Esophagus squamous epithelium (tissue), 5 donors: ENCODE data around the gene SLC25A3. TPM values are rescaled to one million over a fixed set of nuclear protein-coding genes. Genes with fewer than 3 reads are reported as not detected.

Source experiments
- DNase-seq: peaks from one replicate; lab custom pipeline; 2025; lab: John Stamatoyannopoulos, UW
- H3K27ac ChIP-seq, 4 donors: fragments of 200-600 bp; sonication (generic); one replicate each; pipeline ENCODE4 v1.5.1; 2016 to 2019; ENCODE audit warnings: mild to moderate bottlenecking in 1 of 4
- H3K27me3 ChIP-seq, 4 donors: fragments of 200-600 bp; sonication (generic); 1 replicate in 3 of 4; 2 replicates in 1 of 4; pipeline versions ENCODE4 v1.5.1 to v1.6.0; 2017 to 2021; ENCODE audit warnings: antibody characterized with exemption in 1 of 4
- H3K36me3 ChIP-seq, 3 donors: fragments of 200-600 bp; sonication (generic); one replicate each; pipeline ENCODE4 v1.5.1; 2016 to 2019
- H3K4me1 ChIP-seq, 3 donors: fragments of 200-600 bp; sonication (generic); one replicate each; pipeline ENCODE4 v1.5.1; 2017 to 2019
- H3K4me3 ChIP-seq, 4 donors: fragments of 200-600 bp; sonication (generic); 1 replicate in 3 of 4; 2 replicates in 1 of 4; pipeline ENCODE4 v1.5.1; 2016 to 2019; ENCODE audit warnings: mild to moderate bottlenecking in 2 of 4, moderate library complexity in 1 of 4
- H3K9me3 ChIP-seq, 3 donors: fragments of 200-600 bp; sonication (generic); one replicate each; pipeline ENCODE4 v1.5.1; 2016 to 2019
- CTCF ChIP-seq, 6 experiments: fragments of 450-650 bp in 4 of 6; fragments of 200-600 bp in 2 of 6; sonication (generic) in 2 of 6; IDR thresholded peaks; one replicate each; pipeline ENCODE4 v1.5.1; 2016 to 2019; ENCODE audit warnings: antibody characterized with exemption in 6 of 6, mild to moderate bottlenecking in 4 of 6, moderate library complexity in 4 of 6
- POLR2A ChIP-seq, 4 donors: fragments of 450-650 bp; IDR thresholded peaks; one replicate each; pipeline ENCODE4 v1.6.1; 2017; ENCODE audit warnings: antibody characterized with exemption in 4 of 4, mild to moderate bottlenecking in 4 of 4, moderate library complexity in 3 of 4
- WGBS, 2 donors: methylation state at CpG; one replicate each; pipeline ENCODE4 v1.1.5; 2018; 5-methylcytosine and 5-hydroxymethylcytosine counted together
- intact Hi-C: fragments of 100-400 bp; cut with DNase I; formaldehyde crosslinking; loops from one replicate; pipeline ENCODE4 v1.15.0; 2022
- small RNA-seq, 4 donors: library from RNA; depleted of rRNA; stranded (forward); fragments of <200 nt; gene quantifications; one replicate each; pipeline ENCODE3, GENCODE V24; 2016
- total RNA-seq, 4 donors: library from RNA; depleted of rRNA; stranded (reverse); fragments of >200 nt; gene quantifications; one replicate each; pipeline ENCODE4 v1.1.0, GENCODE V29; 2016
- donor health status: DM: yes; HTN: yes; CAD: no.

The SLC25A3 gene
- total RNA-seq, 4 donors from 2014 or later, result 459 to 581 (median 540) TPM

GRCh38 chr12:98645572-98646067, 52.1 kb downstream of the SLC25A3 start:
- Histone ChIP-seq H3K36me3 (peaks cover 0 to 25% (median 3%) of the 10 kb centered on the region in 3 donors), H3K9me3 (no peaks in the 10 kb centered on the region), H3K4me3 (peak overlapping the region; percentile 83 to 98 (median 97)), H3K4me1 (peaks cover 3 to 38% (median 11%) of the 10 kb centered on the region in 3 donors), H3K27ac (peak overlapping the region; percentile 91 to 96 (median 94)), H3K27me3 (no peaks in the 10 kb centered on the region)
- TF ChIP-seq CTCF (IDR thresholded peaks at IDR 0.05), result no peak
- TF ChIP-seq POLR2A (IDR thresholded peaks at IDR 0.05), result no peak
- intact Hi-C loops, result loop anchor here (10.0 kb wide), 1 partner anchor 51 kb away; the partner anchor contains the start of gene SLC25A3
- WGBS, 2 donors, result 0% methylated on average over 6 to 14 of the region's 24 CpGs
- DNase-seq, result no peak

GRCh38 chr12:98646294-98647090, 53.0 kb downstream of the SLC25A3 start:
- H3K36me3 ChIP-seq, result peaks cover 0 to 33% (median 3%) of the 10 kb centered on the region in 3 donors
- peaks cover 3 to 38% (median 11%) of the 10 kb centered on the region in 3 donors for H3K4me1 ChIP-seq
- WGBS, 2 donors, result 4 to 7% methylated on average over 8 of the region's 8 CpGs
- no peak for DNase-seq
- peak overlapping the region in 2 of 4 donors; percentile 91 to 96 for H3K27ac ChIP-seq
- peak overlapping the region in 3 of 4 donors; percentile 83 to 98 (median 97) for H3K4me3 ChIP-seq
- intact Hi-C loops, result loop anchor here (10.0 kb wide), 1 partner anchor 52 kb away; the partner anchor contains the start of gene SLC25A3
- TF ChIP-seq POLR2A (IDR thresholded peaks at IDR 0.05) (no peak), CTCF (IDR thresholded peaks at IDR 0.05) (peak in 2 of 6 experiments; percentile 11 to 34)
- H3K27me3 ChIP-seq, result no peaks in the 10 kb centered on the region
- no peaks in the 10 kb centered on the region for H3K9me3 ChIP-seq

- intact Hi-C loops, result no loop called here
- no peaks in the 10 kb centered on the region for H3K9me3 ChIP-seq
- H3K36me3 ChIP-seq, result peaks cover 0 to 54% (median 3%) of the 10 kb centered on the region in 3 donors
- DNase-seq, result no peak
- H3K27me3 ChIP-seq, result no peaks in the 10 kb centered on the region
- no peak overlapping the region for H3K4me3 ChIP-seq
- no peak overlapping the region for H3K27ac ChIP-seq
- TF ChIP-seq CTCF (IDR thresholded peaks at IDR 0.05), result no peak
- TF ChIP-seq POLR2A (IDR thresholded peaks at IDR 0.05), result no peak
- peaks cover 3 to 13% (median 6%) of the 10 kb centered on the region in 3 donors for H3K4me1 ChIP-seq
These were observed 57.8 kb downstream of the SLC25A3 start for GRCh38 chr12:98651328-98651727.

- Histone ChIP-seq H3K27me3 (no peaks in the 10 kb centered on the region), H3K9me3 (no peaks in the 10 kb centered on the region), H3K36me3 (peaks cover 0 to 70% (median 3%) of the 10 kb centered on the region in 3 donors), H3K27ac (no peak overlapping the region), H3K4me3 (no peak overlapping the region), H3K4me1 (no peaks in the 10 kb centered on the region)
- TF ChIP-seq CTCF (IDR thresholded peaks at IDR 0.05), result peak in 5 of 6 experiments; percentile 48 to 70 (median 51)
- TF ChIP-seq POLR2A (IDR thresholded peaks at IDR 0.05), result no peak
- no peak for DNase-seq
- intact Hi-C loops, result no loop called here
- WGBS, 2 donors, result 94 to 95% methylated on average over 1 of the region's 1 CpG
These were observed 60.5 kb downstream of the SLC25A3 start for GRCh38 chr12:98653866-98654493.

Small RNAs within 50 kb of the gene (small RNA-seq; reads per million reads assigned to genes)
- gene SNORA53, result 5.3 to 17.4 (median 8.6) reads per million in 4 donors

Other genes starting within 250 kb of the SLC25A3 start
- 10 to 100 TPM; 70.4 to 96.6 (median 77.1) TPM for gene TMPO, start 78.1 kb upstream of the SLC25A3 start, total RNA-seq
- 10 to 100 TPM in 1 of 4 donors, 1 to 10 TPM in 3; 2.9 to 10.5 (median 6.3) TPM for gene IKBIP, start 51.1 kb downstream of the SLC25A3 start, total RNA-seq
- 10 to 100 TPM in 2 of 4 donors, 1 to 10 TPM in 2; 4.1 to 11.1 (median 8.9) TPM for gene APAF1, start 51.6 kb downstream of the SLC25A3 start, total RNA-seq